ENCODE data around the gene CASK.

The CASK gene

GRCh38 chrX:41923211-41923977 lies at the start of gene CASK:
Gene CASK (minus strand): TSS chrX:41923554. CDS start chrX:41922988, 566 bp downstream.
- peak; percentile 93 for DNase-seq

- no peak for DNase-seq
These were observed 48.0 kb upstream of the CASK start for GRCh38 chrX:41971346-41971745.

GRCh38 chrX:41970419-41970818 lies 47.1 kb upstream of the CASK start:
- no peak for DNase-seq

GRCh38 chrX:41963348-41963747 lies 40.0 kb upstream of the CASK start:
- no peak for DNase-seq

GRCh38 chrX:41960142-41960541 lies 36.8 kb upstream of the CASK start:
- DNase-seq: no peak

DNA sequence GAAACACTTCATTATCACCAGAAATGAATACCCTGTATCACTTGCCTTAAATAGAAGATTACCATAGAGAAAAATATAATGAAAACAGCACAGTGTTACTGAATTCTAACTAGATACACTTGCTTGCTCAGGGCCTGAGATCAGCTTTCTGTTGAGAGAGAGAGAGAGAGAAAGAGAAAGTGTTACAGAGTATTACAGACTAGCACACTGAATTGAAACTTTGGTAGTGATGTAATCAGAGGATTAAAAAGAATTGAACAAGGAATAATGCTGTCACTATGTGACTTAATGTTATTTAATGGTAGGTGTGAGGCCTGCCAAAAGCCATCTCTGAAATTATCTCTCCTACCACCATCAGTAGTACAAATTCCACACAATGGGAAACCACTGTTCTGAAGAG lies 35.5 kb upstream of the CASK start:
- DNase-seq: no peak

DNA sequence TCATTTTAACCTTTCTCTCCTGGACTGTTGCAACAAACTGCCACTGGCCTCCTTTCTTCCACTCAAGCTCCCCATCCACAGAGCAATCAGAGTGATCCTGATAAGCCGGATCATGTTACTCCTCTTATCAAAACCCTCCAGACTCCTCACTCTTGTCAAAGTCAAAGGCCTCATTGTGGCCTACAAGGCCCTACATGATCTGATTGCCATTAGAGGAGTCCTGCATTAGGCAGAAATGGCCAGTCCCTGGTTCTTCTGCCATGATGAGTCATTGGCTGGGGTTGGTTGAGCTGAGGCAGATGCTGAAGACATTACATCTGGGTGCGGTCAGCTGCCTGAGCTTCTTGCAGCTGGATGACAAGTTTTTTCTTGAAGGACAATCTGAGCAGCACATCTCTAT lies 32.7 kb upstream of the CASK start:
- no peak for DNase-seq

DNA sequence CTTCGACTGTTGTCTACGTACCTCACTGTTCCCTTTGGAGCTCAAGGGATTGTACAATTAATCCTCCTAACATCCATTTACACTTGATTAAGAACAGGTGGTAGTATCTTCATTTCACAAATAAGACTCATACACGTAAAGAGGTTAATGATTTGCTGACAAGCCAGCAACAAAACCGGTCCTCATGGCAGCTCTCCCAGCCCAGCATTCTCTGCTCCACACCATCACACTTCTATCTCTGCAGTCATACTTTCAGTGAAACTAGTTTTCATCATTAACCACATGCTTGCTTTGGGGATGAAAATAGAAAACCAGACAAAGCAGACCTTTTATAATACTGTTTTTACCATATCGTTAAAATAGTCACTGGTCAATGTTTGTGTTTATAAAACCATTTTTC lies 28.7 kb upstream of the CASK start:
- DNase-seq: no peak

DNA sequence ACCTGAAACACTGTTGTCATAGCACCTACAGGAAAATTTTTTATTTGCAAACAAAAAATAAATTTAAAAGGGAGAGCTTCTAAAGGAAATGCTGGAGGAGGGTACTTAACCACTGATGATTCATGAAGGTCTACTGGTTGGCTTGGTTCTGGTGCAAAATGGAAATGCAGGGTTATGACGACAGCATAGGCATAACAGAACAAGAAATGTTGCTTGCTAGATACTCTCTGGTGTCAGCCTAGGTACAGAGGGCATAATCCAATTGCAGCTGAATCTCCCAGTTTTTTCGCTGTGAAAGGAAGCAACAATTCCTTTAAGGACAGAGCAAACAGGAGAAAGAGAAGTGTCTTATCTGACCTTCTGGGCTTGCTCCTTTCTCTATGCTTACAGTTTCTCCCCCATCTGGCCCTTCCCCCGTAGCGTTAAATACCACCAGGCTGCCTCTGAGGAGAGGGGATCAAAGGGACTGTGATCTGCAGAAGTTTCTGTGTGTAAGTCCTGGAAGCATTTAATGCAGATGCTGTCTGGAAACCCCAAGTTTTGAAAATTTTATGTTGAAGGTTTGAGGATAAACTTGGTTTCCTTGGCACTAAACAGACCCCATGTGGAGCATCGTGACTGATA lies 23.7 kb upstream of the CASK start:
- no peak for DNase-seq

DNA sequence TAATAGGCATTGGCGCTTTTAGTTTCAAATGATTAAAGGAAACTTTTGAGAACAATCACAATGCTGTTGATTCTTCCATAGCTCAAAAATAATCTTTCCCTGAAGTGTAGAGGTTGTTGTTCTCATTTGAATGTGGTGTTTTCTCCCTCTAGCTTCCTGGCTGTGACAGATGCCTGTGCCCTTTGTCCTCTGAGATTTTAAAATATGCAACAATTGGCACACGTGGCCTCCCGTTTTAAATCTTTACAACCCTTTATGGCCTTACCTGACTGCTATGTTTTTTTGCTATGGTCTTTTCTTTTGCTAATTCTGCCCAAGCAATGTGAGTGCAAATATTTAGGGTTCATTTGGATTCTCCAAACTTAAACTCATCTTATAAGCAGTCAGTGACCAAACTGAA lies 22.9 kb upstream of the CASK start:
- no peak for DNase-seq

- no peak for DNase-seq
These were observed 12.5 kb upstream of the CASK start for GRCh38 chrX:41935832-41936231.

GRCh38 chrX:41933546-41933945 lies 10.2 kb upstream of the CASK start:
- peak; percentile 36 for DNase-seq

DNA sequence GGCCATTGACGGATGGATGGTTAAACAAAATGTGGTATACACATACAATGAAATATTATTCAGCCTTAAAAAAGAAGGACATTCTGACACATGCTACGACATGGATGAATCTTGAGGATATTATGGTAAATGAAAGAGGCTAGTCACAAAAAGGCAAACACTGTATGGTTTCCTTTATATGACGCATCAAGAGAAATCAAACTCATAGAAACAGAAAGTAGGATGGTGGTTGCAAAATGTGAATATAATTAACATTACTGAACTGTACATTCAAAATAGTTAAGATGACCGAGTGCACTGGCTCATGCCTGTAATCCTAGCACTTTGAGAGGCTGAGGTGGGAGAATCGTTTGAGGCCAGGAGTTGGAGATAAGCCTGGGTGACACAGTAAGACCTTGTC lies 9.5 kb upstream of the CASK start:
- DNase-seq: no peak

DNA sequence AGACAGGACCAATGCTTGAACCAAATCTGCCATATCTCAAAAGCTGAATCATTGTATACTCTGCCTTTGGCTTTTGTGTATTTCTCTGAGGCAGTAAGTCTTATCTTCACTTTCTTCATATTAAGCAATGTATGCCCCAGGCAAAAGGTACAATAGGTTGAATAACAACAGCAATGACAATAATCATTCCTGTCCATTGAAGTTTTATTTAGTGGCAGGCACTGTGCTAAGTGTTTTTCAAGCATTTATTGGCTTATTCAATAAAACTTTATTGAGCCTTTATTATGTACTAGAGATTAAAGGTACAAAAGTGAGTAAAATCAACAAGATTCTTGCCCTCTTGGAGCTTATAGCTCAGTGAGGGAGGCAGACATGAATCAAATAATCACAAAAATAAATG lies 8.2 kb upstream of the CASK start:
- no peak for DNase-seq

DNA sequence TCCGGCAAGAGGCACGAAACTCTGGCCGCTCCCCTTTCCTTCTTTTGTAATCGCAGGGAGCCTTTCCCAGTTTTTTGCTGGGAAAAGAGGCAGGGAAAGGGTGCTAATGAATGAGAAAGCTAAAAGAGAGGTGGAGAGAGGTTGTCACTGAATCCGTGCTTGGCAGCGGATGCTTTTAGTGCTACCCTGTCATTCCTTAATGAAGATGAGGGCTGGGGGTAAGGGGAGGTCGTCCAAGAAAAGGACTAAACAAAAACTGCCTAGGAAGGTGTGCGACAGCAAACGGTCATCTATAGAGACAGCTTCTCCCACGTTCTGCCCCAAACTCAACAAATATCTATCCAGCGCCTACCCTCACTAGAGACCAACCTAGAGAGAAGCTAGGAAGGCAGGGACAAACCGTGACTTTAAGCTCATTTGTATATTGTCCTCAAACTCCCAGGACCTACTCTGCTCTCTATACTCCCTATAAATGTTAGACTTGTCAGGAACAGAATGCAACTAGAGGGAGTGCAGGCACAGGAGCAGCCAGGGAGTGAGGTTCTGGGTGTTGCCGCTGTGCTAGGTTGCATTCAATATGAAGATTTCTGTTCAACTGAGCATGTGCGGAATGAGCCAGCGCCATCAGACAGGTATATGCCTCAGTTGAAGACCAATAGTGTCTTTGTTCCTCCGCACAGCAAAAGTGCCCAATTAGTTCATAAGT lies 777 bp upstream of the CASK start:
- peak; percentile 49 for DNase-seq

- DNase-seq: peak; percentile 22
These were observed 763 bp downstream of the CASK start for GRCh38 chrX:41922431-41923151.

DNA sequence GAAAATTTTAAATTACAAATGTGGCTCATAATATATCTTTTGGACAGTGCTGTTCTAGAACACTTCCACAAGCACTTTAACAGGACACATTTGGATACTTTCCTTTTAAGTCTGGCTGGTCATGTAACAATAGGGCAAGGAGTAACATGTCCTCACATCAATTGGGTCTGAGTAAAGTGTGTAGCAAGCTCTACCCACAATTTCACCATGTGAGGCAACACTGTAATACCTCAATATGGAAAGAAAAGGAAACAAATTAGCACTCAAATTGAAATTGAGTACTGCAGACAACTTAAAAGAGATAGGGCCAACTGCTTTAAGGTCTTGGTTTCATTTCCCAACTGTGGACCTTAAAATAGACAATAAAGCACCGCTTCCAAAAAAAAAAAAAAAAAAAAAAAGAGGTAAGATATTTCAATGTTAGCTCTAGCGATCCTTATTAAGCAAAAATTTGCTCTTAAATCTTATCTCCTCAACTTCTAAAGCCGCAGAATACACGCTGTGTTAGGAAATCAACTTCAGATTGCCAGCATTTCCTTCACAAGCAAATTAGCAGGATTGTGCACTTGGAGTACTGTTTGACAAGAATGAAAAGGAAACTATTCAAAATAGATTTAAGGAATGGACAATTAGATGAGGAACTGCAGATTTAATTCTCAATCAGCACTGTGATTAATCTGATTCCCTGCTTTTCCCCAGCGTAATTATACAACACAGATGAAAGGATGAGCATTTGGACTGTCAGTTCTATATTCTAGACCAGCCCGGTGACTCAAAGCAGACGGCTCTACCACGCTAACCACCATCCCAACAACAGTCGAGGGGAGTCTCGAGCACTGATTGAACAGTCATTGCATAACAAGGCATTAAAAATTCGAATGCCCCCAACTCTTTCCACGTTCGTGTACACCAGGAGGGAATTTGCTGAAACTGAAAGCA lies 1.6 kb downstream of the CASK start:
- DNase-seq: peak; percentile 38

GRCh38 chrX:41919870-41920269 lies 3.5 kb downstream of the CASK start:
- DNase-seq: no peak

DNA sequence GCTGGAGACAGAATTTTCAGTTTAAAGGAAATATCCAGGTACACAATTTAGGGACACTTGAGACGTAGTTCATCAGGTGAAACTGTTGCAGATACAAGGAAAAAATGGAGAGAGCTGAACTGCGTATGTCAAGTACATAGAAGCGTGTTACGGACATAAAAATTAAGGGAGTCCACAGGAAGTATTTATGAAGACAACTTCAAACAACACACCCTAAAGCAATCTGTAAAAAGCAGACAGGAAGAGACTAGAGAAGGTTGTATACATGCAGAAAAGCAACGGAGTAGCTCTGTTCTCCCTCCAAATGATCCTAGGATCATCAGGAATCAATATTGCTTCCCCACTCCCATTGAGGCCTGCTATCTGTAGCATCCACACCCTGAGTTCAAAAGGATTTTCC lies 5.8 kb downstream of the CASK start:
- peak; percentile 26 for DNase-seq

GRCh38 chrX:41913476-41913875 lies 9.9 kb downstream of the CASK start:
- no peak for DNase-seq

- DNase-seq: no peak
These were observed 10.4 kb downstream of the CASK start for GRCh38 chrX:41912923-41913322.

DNA sequence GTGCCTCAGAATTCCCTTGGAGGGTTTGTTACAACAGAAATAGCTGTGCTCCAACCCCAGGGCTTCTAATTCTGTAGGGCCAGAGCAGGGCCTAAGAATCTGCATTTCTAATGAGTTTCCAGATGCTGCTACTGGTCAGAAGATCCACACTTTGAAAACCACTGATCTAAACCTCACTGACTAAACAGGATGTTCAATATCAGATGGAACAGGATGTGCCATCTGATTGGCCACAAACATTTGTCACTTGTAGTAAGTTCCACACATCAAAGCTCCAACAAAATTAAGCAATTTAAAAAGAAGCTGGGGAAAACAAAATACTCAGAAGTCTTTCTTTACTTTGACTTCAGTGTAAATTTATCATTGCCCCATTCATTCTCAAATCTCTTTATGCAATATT lies 14.3 kb downstream of the CASK start:
- DNase-seq: peak; percentile 57

Measured in CD4-positive, alpha-beta T cell treated with Interleukin-21 for 1 hour (primary cell).